HFFc6 (cell line): ENCODE results near the gene ARHGAP26. TPM values are rescaled to one million over a fixed set of nuclear protein-coding genes. Genes with fewer than 3 reads are reported as not detected.

ENCODE experiments used
- DNase-seq: peaks from one replicate; pipeline ENCODE4 v3.0.0-alpha.2; 2018
- H3K27ac Mint-ChIP-seq: 2 replicates; pipeline ENCODE4 v1.8.0; 2020; ENCODE audit warnings: mild to moderate bottlenecking, mixed read lengths
- H3K27me3 Mint-ChIP-seq: 2 replicates; pipeline ENCODE4 v1.8.0; 2021; ENCODE audit warnings: mild to moderate bottlenecking, moderate library complexity, mixed read lengths; ENCODE audit not compliant: insufficient read depth
- H3K36me3 Mint-ChIP-seq: 2 replicates; pipeline ENCODE4 v1.8.0; 2021; ENCODE audit warnings: low read depth, mixed read lengths
- H3K4me1 Mint-ChIP-seq: 2 replicates; pipeline ENCODE4 v1.8.0; 2020; ENCODE audit warnings: low read depth, mixed read lengths
- H3K4me3 Mint-ChIP-seq: 2 replicates; pipeline ENCODE4 v1.8.0; 2020; ENCODE audit warnings: mild to moderate bottlenecking, moderate library complexity, mixed read lengths
- H3K9me3 Mint-ChIP-seq: 2 replicates; pipeline ENCODE4 v1.8.0; 2020; ENCODE audit warnings: mild to moderate bottlenecking, mixed read lengths
- total RNA-seq, 6 experiments: library from RNA; stranded (reverse); fragmentation: NEBNext Ultra II Directional; extraction: Animal tissue kit (Norgen Biotek cat#: 25700); gene quantifications; 2 replicates in 1 of 6; 3 replicates in 5 of 6; pipeline ENCODE4 v1.2.3, GENCODE V29; 2021
- TF ChIP-seq, protein P1 (sequence below): fragments of 200-600 bp; sonication (generic); IDR thresholded peaks from 2 replicates; pipeline ENCODE4 v1.5.0; 2021; ENCODE audit warnings: antibody characterized with exemption, mild to moderate bottlenecking

Gene ARHGAP26
- total RNA-seq, 6 experiments from 2014 or later = 2.3 to 3.6 (median 3.1) TPM

DNA sequence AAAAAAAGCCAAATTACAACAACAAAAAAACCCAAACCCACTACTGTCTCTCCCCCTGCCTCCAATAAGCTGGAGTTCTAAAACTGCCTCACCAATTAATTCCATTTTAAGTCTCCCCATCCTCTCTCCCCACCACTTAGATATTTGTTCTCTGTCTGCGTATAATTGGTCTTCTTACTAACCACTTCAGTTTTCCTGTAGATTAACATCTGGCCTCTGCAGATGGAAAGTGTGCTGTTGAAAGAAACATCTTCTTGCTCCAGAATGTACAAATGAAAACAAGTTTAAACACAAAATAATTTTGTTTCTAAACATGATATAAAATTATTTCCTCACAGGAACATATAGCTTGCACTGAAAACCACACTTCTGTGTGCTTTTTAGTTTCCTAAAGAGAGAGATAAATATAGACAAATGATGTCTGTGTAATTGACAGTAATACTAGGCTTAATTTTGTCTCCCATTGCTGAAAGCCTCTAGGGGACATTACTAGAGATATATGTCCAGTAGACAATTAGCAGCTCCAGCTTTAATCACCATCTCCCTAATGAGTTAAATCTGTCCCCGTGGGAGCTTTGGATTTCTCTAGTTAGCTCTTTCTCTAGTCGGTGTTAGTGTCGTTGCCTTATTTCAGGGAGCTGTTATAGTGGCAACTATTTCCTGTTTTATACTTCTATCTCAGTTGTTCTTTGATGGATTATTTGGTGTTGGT, 164.0 kb downstream of the ARHGAP26 start:
- Mint-ChIP-seq H3K4me3 (no peak overlapping the region), H3K36me3 (no peaks in the 10 kb centered on the region), H3K27me3 (peaks cover under 1% of the 10 kb centered on the region), H3K4me1 (0 out of 2 replicates have a peak, but pooled peaks cover 7% of the 10 kb centered on the region), H3K9me3 (no peaks in the 10 kb centered on the region), H3K27ac (no peak overlapping the region)
- TF ChIP-seq, protein P1, sequence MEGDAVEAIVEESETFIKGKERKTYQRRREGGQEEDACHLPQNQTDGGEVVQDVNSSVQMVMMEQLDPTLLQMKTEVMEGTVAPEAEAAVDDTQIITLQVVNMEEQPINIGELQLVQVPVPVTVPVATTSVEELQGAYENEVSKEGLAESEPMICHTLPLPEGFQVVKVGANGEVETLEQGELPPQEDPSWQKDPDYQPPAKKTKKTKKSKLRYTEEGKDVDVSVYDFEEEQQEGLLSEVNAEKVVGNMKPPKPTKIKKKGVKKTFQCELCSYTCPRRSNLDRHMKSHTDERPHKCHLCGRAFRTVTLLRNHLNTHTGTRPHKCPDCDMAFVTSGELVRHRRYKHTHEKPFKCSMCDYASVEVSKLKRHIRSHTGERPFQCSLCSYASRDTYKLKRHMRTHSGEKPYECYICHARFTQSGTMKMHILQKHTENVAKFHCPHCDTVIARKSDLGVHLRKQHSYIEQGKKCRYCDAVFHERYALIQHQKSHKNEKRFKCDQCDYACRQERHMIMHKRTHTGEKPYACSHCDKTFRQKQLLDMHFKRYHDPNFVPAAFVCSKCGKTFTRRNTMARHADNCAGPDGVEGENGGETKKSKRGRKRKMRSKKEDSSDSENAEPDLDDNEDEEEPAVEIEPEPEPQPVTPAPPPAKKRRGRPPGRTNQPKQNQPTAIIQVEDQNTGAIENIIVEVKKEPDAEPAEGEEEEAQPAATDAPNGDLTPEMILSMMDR = no peak
- no peak for DNase-seq

DNA sequence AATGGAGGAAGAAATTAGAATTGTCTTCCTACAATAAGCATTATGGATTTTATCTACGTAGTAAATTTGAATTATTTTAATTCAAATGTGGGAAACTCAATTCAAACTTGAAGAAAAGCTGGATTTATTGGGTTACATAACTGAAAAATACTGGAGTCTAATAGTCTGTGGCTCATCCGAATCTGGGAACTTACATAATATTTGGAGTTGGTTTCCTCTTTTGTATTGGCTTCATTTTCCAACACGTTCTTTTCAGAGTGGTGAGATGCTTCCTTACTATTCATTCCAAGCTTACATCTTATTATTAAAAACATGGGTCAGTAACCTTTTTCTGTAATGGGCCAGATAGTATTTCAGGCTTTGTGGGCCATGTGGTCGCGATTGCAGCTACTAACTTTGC, 164.8 kb downstream of the ARHGAP26 start:
- Mint-ChIP-seq H3K36me3 (no peaks in the 10 kb centered on the region), H3K27me3 (peaks cover 2% of the 10 kb centered on the region; the same call in 1 of the 2 replicates), H3K9me3 (no peaks in the 10 kb centered on the region), H3K27ac (no peak overlapping the region), H3K4me3 (no peak overlapping the region), H3K4me1 (0 out of 2 replicates have a peak, but pooled peaks cover 7% of the 10 kb centered on the region)
- TF ChIP-seq, protein P1 = no peak
- no peak for DNase-seq

DNA sequence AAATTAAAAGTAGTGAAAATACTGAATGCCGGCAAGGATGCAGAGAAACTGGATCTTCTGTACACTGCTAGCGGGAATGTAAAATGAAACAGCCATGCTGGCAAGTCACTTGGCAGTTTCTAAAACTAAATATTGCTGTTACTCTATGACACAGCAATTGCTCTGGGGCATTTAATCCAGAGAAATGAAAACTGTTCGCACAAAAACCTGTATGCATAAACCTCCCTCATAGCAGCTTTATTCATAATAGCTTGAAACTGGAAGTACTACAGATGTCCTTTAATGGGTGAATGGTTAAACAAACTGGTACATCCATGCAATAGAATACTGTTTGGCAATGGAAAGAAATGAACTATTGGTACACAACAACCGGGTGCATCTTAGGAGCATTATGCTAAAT, 167.2 kb downstream of the ARHGAP26 start:
- H3K27me3 Mint-ChIP-seq = peaks cover 2% of the 10 kb centered on the region; the same call in 1 of the 2 replicates
- 0 out of 2 replicates have a peak, but pooled peaks cover 7% of the 10 kb centered on the region for H3K4me1 Mint-ChIP-seq
- TF ChIP-seq, protein P1 = no peak
- no peak for DNase-seq
- H3K9me3 Mint-ChIP-seq = no peaks in the 10 kb centered on the region
- H3K36me3 Mint-ChIP-seq = no peaks in the 10 kb centered on the region
- H3K4me3 Mint-ChIP-seq = no peak overlapping the region
- no peak overlapping the region for H3K27ac Mint-ChIP-seq

DNA sequence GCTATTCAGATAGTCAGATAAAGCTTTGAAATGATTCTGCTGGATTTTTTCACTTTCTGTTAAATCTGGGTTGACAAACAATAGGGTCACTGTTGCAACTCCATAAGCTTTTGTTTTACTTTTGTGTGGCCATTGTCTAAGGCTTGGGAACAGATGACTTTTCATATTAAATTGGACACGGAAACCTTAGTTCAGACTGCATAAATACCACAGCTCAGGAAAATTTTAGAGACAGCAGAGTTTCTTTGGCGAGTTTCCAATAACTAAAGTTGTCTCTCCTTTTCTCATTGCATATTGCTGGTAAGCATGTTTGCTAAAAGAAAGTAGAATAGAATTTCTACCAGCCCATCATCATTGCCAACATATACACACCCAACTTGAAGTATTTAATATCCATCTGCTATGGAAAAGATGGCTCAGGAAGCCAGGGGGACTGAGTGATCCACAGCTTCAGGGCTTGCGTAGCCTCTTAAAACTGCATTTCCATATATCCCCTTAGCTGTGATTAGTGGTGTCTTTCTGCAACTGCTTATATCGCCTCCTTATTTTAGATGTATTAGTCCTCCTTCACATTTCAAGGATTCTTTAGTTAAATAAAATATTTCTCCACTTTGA, 168.2 kb downstream of the ARHGAP26 start:
- TF ChIP-seq, protein P1 = no peak
- no peak for DNase-seq
- Mint-ChIP-seq H3K27ac (no peak overlapping the region), H3K4me3 (no peak overlapping the region), H3K27me3 (peaks cover 2% of the 10 kb centered on the region; the same call in 1 of the 2 replicates), H3K9me3 (no peaks in the 10 kb centered on the region), H3K36me3 (no peaks in the 10 kb centered on the region), H3K4me1 (peaks cover 7% of the 10 kb centered on the region; the same call in 1 of the 2 replicates)

DNA sequence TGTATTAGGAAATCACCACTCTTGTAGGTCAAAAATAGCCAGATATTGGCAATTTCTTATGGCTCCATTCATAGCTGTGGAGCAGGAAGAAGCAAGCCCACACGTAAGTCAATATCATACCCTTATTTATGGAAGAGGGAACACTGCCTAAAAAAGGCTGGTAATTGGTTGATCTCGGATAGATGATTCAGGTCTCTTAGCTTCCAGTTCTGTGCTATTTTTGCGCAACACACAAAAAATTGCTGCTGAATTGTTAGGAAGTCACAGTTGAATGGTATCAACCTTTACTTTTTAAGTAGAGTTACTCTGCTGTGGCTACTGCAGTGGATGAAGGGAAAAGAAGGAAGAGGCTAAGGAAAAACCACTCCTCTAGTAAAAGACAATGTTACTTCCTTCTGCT, 168.8 kb downstream of the ARHGAP26 start:
- Mint-ChIP-seq H3K27me3 (peaks cover 2% of the 10 kb centered on the region; the same call in 1 of the 2 replicates), H3K36me3 (no peaks in the 10 kb centered on the region), H3K27ac (no peak overlapping the region), H3K9me3 (no peaks in the 10 kb centered on the region), H3K4me3 (no peak overlapping the region), H3K4me1 (peaks cover 13% of the 10 kb centered on the region)
- TF ChIP-seq, protein P1 = no peak
- DNase-seq = no peak
